Kidney tubule cell (primary cell): Measurements from ENCODE around the gene AGBL2.
"Not testable (repeated sequence)": the region's sequence is repeated elsewhere in the genome, so short reads cannot be mapped to it uniquely, and the experiment has no call there.

Source experiments
- DNase-seq: peaks from one replicate; pipeline ENCODE4 v3.0.0-alpha.2; 2018; ENCODE audit warnings: low spot score

AGBL2 gene

DNA sequence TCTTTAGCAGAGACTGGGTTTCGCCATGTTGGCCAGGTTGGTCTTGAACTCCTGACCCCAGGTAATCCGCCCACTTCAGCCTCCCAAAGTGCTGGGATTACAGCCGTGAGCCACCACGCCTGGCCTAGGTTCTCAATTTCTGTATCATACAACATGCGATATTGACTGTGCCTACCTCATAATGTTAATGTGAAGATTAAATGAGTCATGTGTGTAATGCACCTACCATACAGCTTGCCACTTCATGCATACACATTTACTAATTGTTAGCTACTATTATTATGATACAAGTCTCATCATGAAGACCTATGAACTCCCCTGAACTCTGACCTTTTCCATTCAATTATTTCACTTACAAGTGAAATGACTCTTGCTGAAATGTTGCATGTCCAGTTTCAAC lies 25.7 kb downstream of the AGBL2 start:
- no peak for DNase-seq

DNA sequence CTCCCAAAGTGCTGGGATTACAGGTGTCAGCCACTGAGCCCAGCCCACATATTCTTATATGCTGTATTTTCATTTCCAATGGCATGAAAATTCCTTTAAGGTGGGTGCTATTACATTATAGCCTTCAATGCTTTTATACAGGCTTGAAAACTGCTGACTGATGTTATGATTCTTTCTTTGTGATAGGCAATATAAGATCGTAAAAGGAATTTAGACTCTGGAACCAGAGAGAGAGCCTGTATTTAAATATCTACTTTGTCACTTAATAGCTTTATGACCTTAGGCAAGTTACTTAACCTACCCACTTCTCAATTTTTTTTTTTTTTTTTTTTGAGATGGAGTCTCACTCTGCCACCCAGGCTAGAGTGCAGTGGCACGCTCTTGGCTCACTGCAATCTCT lies 26.2 kb downstream of the AGBL2 start:
- DNase-seq = no peak

DNA sequence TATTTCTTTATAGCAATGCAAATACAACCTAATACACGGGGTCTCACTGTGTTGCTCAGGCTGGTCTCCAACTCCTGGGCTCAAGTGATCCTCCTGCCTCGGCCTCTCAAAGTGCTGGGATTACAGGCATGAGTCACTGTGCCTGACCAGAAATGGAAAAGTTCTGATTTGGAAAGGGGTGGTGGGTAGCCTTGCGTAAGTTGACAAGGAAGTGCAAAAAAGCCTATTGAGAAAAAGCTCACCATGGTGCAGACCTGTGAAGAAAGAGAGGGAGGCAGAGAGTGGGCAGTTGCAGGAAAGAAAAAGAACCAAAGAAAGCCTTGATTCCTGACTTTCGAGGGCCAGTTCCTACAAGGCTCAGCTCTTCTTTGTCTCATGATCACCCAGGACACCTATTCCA lies 27.1 kb downstream of the AGBL2 start:
- no peak for DNase-seq

DNA sequence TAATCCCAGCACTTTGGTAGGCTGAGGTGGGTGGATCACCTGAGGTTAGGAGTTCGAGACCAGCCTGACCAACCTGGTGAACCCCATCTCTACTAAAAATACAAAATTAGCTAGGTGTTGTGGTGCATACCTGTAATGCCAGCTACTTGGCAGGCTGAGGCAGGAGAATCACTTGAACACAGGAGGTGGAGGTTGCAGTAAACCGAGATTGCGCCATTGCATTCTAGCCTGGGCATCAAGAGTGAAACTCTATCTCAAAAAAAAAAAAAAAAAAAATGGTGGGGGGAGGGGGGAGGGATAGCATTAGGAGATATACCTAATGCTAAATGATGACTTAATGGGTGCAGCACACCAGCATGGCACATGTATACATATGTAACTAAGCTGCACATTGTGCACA lies 28.5 kb downstream of the AGBL2 start:
- not testable (repeated sequence) for DNase-seq

- DNase-seq = no peak
Observed at GRCh38 chr11:47686151-47686550, 29.0 kb downstream of the AGBL2 start.

GRCh38 chr11:47675851-47676250 lies 39.3 kb downstream of the AGBL2 start:
- DNase-seq = no peak

DNA sequence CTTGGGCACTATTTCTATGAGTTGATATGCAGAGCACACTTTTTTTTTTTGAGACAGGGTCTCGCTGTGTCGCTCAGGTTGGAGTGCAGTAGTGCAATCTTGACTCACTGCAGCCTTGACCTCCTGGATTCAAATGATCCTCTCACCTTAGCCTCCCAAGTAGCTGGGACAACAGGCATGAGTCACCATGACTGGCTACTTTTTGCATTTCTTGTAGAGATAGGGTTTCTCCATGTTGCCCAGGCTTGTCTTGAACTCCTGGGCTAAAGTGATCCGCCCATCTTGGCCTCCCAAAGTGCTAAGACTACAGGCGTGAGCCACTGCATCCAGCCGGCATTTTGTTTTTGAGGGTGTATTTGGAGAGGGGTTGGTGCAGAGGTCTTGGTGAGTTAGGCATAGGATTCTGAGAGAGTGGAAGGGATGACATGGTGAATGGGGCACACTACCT lies 42.9 kb downstream of the AGBL2 start:
- DNase-seq = peak; percentile 33

- no peak for DNase-seq
Observed at GRCh38 chr11:47669856-47670255, 45.3 kb downstream of the AGBL2 start.

DNA sequence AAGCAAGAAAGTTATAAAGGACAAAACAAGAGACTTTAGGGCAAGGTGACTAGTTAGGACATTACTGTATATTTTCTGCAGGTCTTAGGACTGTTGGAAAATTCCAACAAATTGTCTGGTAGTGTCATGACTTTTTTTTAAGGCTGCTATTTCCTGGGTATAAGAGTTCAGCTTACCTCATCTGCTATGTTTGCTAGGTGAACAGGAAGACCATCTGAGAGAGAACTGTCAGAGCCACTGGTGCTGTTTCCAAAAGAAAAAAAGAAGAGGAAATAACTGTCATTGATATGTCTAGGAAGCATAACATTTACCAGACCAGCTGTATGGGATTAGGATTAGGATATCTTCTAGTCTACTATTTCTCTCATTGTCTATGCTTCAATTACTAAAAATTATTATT lies 46.5 kb downstream of the AGBL2 start:
- DNase-seq = peak; percentile 42

GRCh38 chr11:47667555-47667954 lies 47.6 kb downstream of the AGBL2 start:
- DNase-seq = no peak

DNA sequence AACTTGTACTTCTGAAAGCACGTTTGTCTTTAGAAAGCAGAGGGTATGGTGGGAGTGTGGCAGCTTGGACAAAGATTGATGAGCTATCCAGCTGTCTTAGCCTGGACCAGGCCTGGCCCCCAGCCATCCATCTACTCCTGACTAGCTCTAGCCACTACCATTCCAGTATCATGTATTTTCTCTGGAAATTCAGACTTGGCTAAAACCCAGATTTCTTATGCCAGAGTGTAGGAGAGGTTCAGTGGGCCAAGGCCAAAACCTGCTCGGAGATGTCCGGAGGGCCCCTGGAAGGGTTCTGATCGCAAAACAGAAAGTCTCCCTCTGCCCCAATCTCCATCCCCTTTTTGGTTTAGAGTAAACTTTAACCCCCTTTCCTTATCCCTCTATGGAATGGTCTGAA lies 48.0 kb downstream of the AGBL2 start:
- no peak for DNase-seq

GRCh38 chr11:47664936-47665335 lies 50.2 kb downstream of the AGBL2 start:
- peak; percentile 67 for DNase-seq

DNA sequence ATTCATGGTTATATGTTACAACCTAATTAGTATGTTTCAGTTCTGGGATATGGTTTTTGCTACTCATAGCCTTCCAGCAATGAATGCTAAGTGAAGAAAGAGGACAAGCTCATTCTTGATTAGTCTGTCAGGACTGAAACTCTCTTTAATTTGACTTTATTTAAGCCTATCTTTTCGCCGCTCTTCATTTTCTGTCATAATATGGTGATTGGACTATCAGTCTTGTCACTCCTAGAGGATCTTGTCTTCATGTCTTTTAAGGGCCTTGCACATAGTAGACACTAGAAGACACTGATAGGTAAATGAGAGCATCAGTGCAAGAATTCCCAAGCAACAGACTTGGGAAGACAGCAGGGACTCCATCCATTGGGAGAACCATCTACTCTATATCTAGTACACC lies 53.9 kb downstream of the AGBL2 start:
- DNase-seq = no peak

- DNase-seq = no peak
Observed at GRCh38 chr11:47659276-47659675, 55.9 kb downstream of the AGBL2 start.

- DNase-seq = no peak
Observed at GRCh38 chr11:47656260-47656885, 58.8 kb downstream of the AGBL2 start.

DNA sequence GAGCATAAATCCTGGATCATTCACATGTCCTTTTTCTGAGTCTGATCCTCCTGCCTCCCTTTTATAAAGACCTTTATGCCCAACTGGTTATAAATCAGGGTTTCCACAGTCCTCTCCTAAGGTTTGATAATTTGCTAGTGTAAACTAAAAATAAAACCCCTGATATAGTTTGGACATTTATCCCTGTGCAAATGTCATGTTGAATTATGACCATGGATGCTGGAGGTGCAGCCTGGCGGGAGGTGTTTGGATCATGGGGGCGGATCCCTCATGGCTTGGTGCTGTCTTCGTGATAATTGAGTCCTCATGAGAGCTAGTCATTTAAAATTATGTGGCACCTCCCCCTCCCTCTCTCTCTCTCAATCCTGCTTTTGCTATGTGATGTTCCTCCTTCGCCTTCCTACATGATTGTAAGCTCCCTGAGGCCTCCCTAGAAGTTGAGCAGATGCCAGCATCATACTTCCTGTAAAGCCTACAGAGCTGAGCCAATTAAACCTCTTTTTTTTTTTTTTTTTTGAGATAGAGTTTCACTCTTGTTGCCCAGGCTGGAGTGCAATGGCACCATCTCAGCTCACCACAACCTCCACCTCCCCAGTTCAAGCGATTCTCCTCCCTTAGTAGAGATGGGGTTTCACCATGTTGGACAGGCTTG lies 63.2 kb downstream of the AGBL2 start:
- no peak for DNase-seq

- DNase-seq = no peak
Observed at GRCh38 chr11:47649276-47649675, 65.9 kb downstream of the AGBL2 start.

- no peak for DNase-seq
Observed at GRCh38 chr11:47646019-47646418, 69.2 kb downstream of the AGBL2 start.

GRCh38 chr11:47645500-47645899 lies 69.7 kb downstream of the AGBL2 start:
- DNase-seq = no peak

GRCh38 chr11:47642099-47642855 lies 72.9 kb downstream of the AGBL2 start, which contains the start of gene MTCH2:
Gene MTCH2 (minus strand): TSS chr11:47642559. CDS start chr11:47642465, 94 bp downstream.
- DNase-seq = peak; percentile 98

GRCh38 chr11:47641600-47642098 lies 73.5 kb downstream of the AGBL2 start:
- peak; percentile 13 for DNase-seq

DNA sequence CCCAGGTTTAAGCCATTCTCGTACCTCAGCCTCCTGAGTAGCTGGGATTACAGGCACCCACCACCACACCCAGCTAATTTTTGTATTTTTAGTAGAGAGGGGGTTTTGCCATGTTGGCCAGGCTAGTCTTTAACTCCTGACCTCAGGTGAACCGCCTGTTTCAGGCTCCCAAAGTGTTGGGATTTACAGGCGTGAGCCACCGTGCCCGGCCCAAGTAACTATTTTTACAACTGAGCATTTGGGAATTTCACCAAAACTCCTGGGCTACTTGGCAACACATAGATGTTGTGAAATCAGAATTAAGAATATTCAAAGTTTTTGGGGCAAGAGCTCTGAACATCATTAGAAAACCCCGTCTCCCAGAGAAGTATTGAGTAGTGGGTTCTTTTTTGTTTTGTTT lies 74.7 kb downstream of the AGBL2 start:
- not testable (repeated sequence) for DNase-seq

DNA sequence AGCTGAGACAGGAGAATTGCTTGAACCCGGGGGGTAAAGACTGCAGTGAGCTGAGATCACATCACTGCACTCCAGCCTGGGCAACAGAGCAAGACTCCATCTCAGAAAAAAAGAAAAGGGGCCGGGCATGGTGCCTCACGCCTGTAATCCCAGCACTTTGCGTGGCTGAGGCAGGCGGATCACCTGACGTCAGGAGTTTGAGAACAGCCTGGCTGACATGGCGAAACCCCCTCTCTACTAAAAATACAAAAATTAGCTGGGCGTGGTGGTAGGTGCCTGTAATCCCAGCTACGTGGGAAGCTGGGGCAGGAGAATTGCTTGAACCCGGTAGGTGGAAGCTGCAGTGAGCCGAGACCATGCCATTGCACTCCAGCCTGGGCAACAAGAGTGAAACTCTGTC lies 78.8 kb downstream of the AGBL2 start:
- DNase-seq = not testable (repeated sequence)
